Esophagus muscularis mucosa (tissue), 4 donors: Measurements from ENCODE around the gene CYB561A3. TPM values are rescaled to one million over a fixed set of nuclear protein-coding genes. Genes with fewer than 3 reads are reported as not detected.

ENCODE experiments used
- DNase-seq: peaks from one replicate; pipeline ENCODE4 v3.0.0-alpha.2; 2017; ENCODE audit errors: extremely low spot score
- H3K27ac ChIP-seq, 4 donors: fragments of 200-600 bp; sonication (generic); replicated peaks in 1 of 4; 1 replicate in 3 of 4; 2 replicates in 1 of 4; pipeline ENCODE4 v1.5.1; 2016 to 2019; ENCODE audit warnings: mild to moderate bottlenecking in 1 of 4
- H3K27me3 ChIP-seq, 4 donors: fragments of 200-600 bp; sonication (generic); one replicate each; pipeline versions ENCODE4 v1.5.1 to v1.6.0; 2016 to 2019
- H3K36me3 ChIP-seq, 4 donors: fragments of 200-600 bp; sonication (generic); one replicate each; pipeline ENCODE4 v1.5.1; 2016 to 2019
- H3K4me1 ChIP-seq, 4 donors: fragments of 200-600 bp; sonication (generic); one replicate each; pipeline ENCODE4 v1.5.1; 2016 to 2019
- H3K4me3 ChIP-seq, 4 donors: fragments of 200-600 bp; sonication (generic); 1 replicate in 2 of 4; 2 replicates in 2 of 4; pipeline ENCODE4 v1.5.1; 2016 to 2019; ENCODE audit warnings: mild to moderate bottlenecking in 4 of 4, moderate library complexity in 1 of 4
- H3K9me3 ChIP-seq, 4 donors: fragments of 200-600 bp; sonication (generic); 1 replicate in 3 of 4; 2 replicates in 1 of 4; pipeline ENCODE4 v1.5.1; 2016 to 2019
- EP300 ChIP-seq: sonication (generic); formaldehyde crosslinking; IDR thresholded peaks from one replicate; pipeline ENCODE4 v1.6.1; 2017; ENCODE audit warnings: antibody characterized with exemption
- POLR2A ChIP-seq: fragments of 450-650 bp; IDR thresholded peaks from one replicate; pipeline ENCODE4 v1.6.1; 2017; ENCODE audit warnings: antibody characterized with exemption, moderate library complexity, mild to moderate bottlenecking, low read depth
- POLR2AphosphoS5 ChIP-seq, 2 donors: sonication (generic); formaldehyde crosslinking; IDR thresholded peaks; one replicate each; pipeline ENCODE4 v1.6.1; 2017; ENCODE audit warnings: antibody characterized with exemption in 2 of 2
- WGBS: methylation state at CpG from one replicate; pipeline ENCODE4 v1.1.5; 2018; 5-methylcytosine and 5-hydroxymethylcytosine counted together
- intact Hi-C: fragments of 100-400 bp; cut with DNase I; formaldehyde crosslinking; loops from one replicate; pipeline ENCODE4 v1.15.1; 2023
- total RNA-seq, 4 donors: library from RNA; depleted of rRNA; stranded (reverse); fragments of >200 nt; gene quantifications; one replicate each; pipeline versions ENCODE4 v1.1.0 to v1.2.1, GENCODE V29; 2016
- TF ChIP-seq, protein P1 (sequence below), 3 experiments: fragments of 200-600 bp in 2 of 3; fragments of 450-650 bp in 1 of 3; sonication (generic) in 2 of 3; IDR thresholded peaks; one replicate each; pipeline ENCODE4 v1.5.1; 2017 to 2019; ENCODE audit warnings: antibody characterized with exemption in 3 of 3, mild to moderate bottlenecking in 2 of 3, moderate library complexity in 1 of 3

CYB561A3 gene
- total RNA-seq, 4 donors from 2014 or later = 23.7 to 35.3 (median 31.6) TPM

DNA sequence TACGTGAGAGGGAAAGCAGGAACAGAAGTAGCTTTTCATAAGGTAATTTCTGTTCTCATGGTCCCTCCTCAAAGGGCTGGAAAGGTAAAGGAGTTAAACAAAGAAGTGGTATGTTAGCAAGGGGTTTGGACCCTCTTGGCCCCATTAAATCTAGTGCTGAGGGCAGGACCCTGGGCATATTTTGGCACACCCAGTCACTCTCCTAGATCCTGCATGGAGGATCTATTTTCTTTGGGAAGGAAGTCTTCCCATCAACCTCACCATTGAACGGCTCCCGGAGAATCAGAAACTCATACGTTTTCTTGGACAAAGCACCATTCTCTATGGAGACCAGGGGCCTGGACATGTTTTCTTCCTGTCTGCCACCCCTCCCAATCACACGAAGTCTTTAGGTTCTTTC is 42.4 kb upstream of the CYB561A3 start:
- WGBS = 66% methylated on average over 5 of the region's 5 CpGs
- H3K27me3 ChIP-seq = no peaks in the 10 kb centered on the region
- intact Hi-C loops = no loop called here
- H3K9me3 ChIP-seq = no peaks in the 10 kb centered on the region
- H3K4me3 ChIP-seq = no peak overlapping the region
- DNase-seq = no peak
- no peak for TF ChIP-seq EP300
- TF ChIP-seq POLR2A = no peak
- TF ChIP-seq, protein P1, sequence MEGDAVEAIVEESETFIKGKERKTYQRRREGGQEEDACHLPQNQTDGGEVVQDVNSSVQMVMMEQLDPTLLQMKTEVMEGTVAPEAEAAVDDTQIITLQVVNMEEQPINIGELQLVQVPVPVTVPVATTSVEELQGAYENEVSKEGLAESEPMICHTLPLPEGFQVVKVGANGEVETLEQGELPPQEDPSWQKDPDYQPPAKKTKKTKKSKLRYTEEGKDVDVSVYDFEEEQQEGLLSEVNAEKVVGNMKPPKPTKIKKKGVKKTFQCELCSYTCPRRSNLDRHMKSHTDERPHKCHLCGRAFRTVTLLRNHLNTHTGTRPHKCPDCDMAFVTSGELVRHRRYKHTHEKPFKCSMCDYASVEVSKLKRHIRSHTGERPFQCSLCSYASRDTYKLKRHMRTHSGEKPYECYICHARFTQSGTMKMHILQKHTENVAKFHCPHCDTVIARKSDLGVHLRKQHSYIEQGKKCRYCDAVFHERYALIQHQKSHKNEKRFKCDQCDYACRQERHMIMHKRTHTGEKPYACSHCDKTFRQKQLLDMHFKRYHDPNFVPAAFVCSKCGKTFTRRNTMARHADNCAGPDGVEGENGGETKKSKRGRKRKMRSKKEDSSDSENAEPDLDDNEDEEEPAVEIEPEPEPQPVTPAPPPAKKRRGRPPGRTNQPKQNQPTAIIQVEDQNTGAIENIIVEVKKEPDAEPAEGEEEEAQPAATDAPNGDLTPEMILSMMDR (IDR thresholded peaks at IDR 0.05) = no peak
- no peak for TF ChIP-seq POLR2AphosphoS5 (IDR thresholded peaks at IDR 0.05)
- peaks cover 51 to 90% (median 86%) of the 10 kb centered on the region in 4 donors for H3K36me3 ChIP-seq
- no peaks in the 10 kb centered on the region for H3K4me1 ChIP-seq
- H3K27ac ChIP-seq = peak overlapping the region in 2 of 4 donors; percentile 8 to 60

DNA sequence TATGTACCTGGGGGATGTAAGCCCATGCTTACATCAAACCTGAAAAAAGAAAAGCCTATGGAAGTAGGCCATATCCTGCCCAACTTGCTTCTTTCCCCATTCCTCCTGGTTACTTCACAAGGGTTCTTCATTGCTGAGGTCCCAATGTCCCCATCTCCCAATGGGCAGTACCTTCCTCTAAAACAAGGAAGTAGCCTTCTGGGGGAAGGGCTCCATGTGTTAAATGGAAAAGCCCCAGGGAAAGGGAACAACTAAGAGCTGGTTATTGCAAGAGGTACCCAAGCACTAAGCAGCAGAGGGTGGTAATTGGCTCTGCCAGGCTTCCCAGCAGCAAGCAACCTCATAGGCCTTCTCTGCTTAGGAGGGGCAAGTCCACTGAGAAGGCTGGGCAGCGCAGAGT is 42.0 kb upstream of the CYB561A3 start:
- Histone ChIP-seq H3K27ac (peak overlapping the region in 2 of 4 donors; percentile 8 to 60), H3K4me3 (no peak overlapping the region), H3K4me1 (no peaks in the 10 kb centered on the region), H3K27me3 (no peaks in the 10 kb centered on the region), H3K36me3 (peaks cover 47 to 90% (median 86%) of the 10 kb centered on the region in 4 donors), H3K9me3 (no peaks in the 10 kb centered on the region)
- intact Hi-C loops = no loop called here
- DNase-seq = no peak
- WGBS = 100% methylated on average over 1 of the region's 1 CpG
- TF ChIP-seq, protein P1 (IDR thresholded peaks at IDR 0.05) = no peak

DNA sequence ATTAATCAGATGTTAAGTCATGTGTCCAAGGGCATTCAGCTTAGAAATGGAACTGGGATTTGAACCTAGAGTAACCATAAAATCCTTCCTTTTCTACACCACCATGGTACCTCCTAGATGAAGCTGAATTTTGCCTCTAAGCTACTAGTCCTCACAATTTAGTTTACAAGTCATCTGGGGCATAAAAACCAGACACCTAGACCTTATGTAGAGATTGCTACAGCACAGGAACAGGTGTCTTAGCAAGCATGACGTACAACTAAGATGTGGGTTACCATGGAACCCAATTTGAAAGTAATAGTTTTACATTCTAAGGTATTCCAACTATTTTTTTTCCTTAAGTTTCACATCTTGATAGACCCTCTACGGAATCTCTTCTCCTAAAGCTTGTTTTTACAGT is 39.9 kb upstream of the CYB561A3 start:
- H3K27ac ChIP-seq = no peak overlapping the region
- no peaks in the 10 kb centered on the region for H3K4me1 ChIP-seq
- TF ChIP-seq, protein P1 (IDR thresholded peaks at IDR 0.05) = no peak
- TF ChIP-seq POLR2AphosphoS5 (IDR thresholded peaks at IDR 0.05) (no peak), POLR2A (no peak), EP300 (no peak)
- WGBS = 94% methylated on average over 2 of the region's 2 CpGs
- no peak overlapping the region for H3K4me3 ChIP-seq
- no peaks in the 10 kb centered on the region for H3K27me3 ChIP-seq
- intact Hi-C loops = no loop called here
- no peaks in the 10 kb centered on the region for H3K9me3 ChIP-seq
- DNase-seq = no peak
- H3K36me3 ChIP-seq = peaks cover 33 to 90% (median 79%) of the 10 kb centered on the region in 4 donors

DNA sequence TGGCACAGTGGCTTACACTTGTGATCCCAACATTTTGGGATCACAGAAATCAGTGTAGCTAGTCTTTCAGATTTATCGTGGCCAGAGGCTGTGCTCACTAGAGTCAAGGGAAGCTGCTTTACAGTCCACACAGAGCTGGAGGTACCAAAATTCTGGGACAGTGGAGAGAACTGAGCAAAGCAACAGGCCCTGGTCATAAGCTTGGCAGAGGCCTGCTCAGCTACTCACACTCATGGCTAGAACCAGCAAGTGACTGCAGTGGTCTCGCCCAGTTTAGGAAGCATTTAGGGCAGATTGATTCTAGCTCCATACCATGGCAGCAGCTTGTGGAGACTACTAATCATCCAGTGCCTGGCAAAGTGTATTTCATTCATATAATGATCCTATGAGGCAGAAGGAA is 39.5 kb upstream of the CYB561A3 start:
- 100% methylated on average over 1 of the region's 2 CpGs for WGBS
- intact Hi-C loops = no loop called here
- Histone ChIP-seq H3K4me3 (no peak overlapping the region), H3K9me3 (no peaks in the 10 kb centered on the region), H3K27me3 (no peaks in the 10 kb centered on the region), H3K36me3 (peaks cover 33 to 90% (median 78%) of the 10 kb centered on the region in 4 donors), H3K27ac (no peak overlapping the region), H3K4me1 (no peaks in the 10 kb centered on the region)
- no peak for TF ChIP-seq POLR2AphosphoS5 (IDR thresholded peaks at IDR 0.05)
- TF ChIP-seq, protein P1 (IDR thresholded peaks at IDR 0.05) = no peak
- TF ChIP-seq POLR2A = no peak
- no peak for TF ChIP-seq EP300
- DNase-seq = no peak

DNA sequence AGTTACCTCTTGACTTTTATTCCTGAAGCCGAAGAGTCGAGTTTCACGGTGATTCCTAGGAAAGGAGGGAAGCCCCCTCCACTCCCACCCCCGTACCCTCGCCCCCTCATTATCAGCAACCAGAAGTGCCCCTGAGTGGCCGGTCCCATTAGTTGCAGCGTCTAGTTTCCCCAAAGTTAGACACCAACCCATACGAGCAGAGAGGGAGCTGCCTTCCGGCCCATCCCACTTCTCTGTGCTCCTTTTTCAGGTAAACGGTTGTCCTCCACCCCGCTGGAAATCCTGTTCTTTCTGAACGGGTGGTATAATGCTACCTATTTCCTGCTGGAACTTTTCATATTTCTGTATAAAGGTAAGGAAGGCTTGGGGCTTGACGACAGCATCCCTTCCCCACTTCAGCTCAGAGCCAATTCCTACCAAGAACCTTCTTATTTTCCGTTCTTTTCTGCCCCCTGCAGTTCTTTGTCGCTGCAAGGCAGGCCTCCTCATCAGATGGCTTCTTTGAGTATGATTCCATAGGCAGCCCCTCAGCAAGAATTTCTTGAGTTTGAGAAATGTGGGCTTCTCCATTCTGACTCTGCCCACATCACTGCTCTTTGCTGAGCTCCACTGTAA is 31.4 kb upstream of the CYB561A3 start:
- Histone ChIP-seq H3K27ac (peak overlapping the region; percentile 77 to 88 (median 81)), H3K4me3 (peak overlapping the region; percentile 67 to 91 (median 76)), H3K36me3 (peaks cover 7 to 41% (median 25%) of the 10 kb centered on the region in 4 donors), H3K4me1 (peaks cover 11 to 20% (median 19%) of the 10 kb centered on the region in 4 donors), H3K27me3 (no peaks in the 10 kb centered on the region), H3K9me3 (no peaks in the 10 kb centered on the region)
- 2% methylated on average over 15 of the region's 15 CpGs for WGBS
- intact Hi-C loops = no loop called here
- DNase-seq = no peak
- TF ChIP-seq POLR2A (no peak), POLR2AphosphoS5 (IDR thresholded peaks at IDR 0.05) (no peak), EP300 (no peak)
- TF ChIP-seq, protein P1 (IDR thresholded peaks at IDR 0.05) = no peak
